HepG2 (cell line): Measurements from ENCODE around the gene ARIH1. TPM values are rescaled to one million over a fixed set of nuclear protein-coding genes. Genes with fewer than 3 reads are reported as not detected.

Source experiments
- AHDC1 ChIP-seq: sonication (generic); formaldehyde crosslinking; IDR thresholded peaks from 2 replicates; pipeline ENCODE4 v1.5.1; 2020; ENCODE audit warnings: mild to moderate bottlenecking, missing genetic modification reagents, borderline replicate concordance
- DMAP1 ChIP-seq: IDR thresholded peaks from 2 replicates; pipeline ENCODE4 v1.6.1; 2016
- FOSL1 ChIP-seq: sonication (generic); formaldehyde crosslinking; IDR thresholded peaks from 2 replicates; pipeline ENCODE4 v1.9.0; 2021; ENCODE audit warnings: missing genetic modification reagents, borderline replicate concordance
- FOXO4 ChIP-seq: sonication (generic); formaldehyde crosslinking; conservative IDR thresholded peaks from 2 replicates; pipeline ENCODE4 v1.8.1; 2023; ENCODE audit warnings: missing genetic modification reagents
- HMGA1 ChIP-seq: sonication (generic); formaldehyde crosslinking; conservative IDR thresholded peaks from 2 replicates; pipeline ENCODE4 v1.4.0; 2020; ENCODE audit warnings: missing genetic modification reagents
- HNF1B ChIP-seq: sonication (generic); formaldehyde crosslinking; IDR thresholded peaks from 2 replicates; pipeline ENCODE4 v1.5.1; 2020; ENCODE audit warnings: mild to moderate bottlenecking, moderate library complexity, missing genetic modification reagents
- HOXD1 ChIP-seq: sonication (generic); formaldehyde crosslinking; IDR thresholded peaks from 2 replicates; pipeline ENCODE4 v1.5.0; 2020; ENCODE audit warnings: missing genetic modification reagents
- MIXL1 ChIP-seq: IDR thresholded peaks from 2 replicates; pipeline ENCODE4 v1.6.1; 2016
- MLXIP ChIP-seq: sonication (generic); formaldehyde crosslinking; IDR thresholded peaks from 2 replicates; pipeline ENCODE4 v1.9.0; 2021; ENCODE audit warnings: missing genetic modification reagents, borderline replicate concordance
- PRDM10 ChIP-seq: sonication (generic); formaldehyde crosslinking; IDR thresholded peaks from 2 replicates; pipeline ENCODE4 v1.4.0; 2020; ENCODE audit warnings: low read depth, missing genetic modification reagents
- ZMYM4 ChIP-seq: sonication (generic); formaldehyde crosslinking; IDR thresholded peaks from 2 replicates; pipeline ENCODE4 v1.8.1; 2023; ENCODE audit warnings: mild to moderate bottlenecking, missing genetic modification reagents
- ZNF451 ChIP-seq: sonication (generic); formaldehyde crosslinking; IDR thresholded peaks from 2 replicates; pipeline ENCODE4 v1.5.0; 2020; ENCODE audit warnings: mild to moderate bottlenecking, missing genetic modification reagents
- ZNF552 ChIP-seq: sonication (generic); formaldehyde crosslinking; IDR thresholded peaks from 2 replicates; pipeline ENCODE4 v1.9.0; 2022; ENCODE audit warnings: missing genetic modification reagents, mild to moderate bottlenecking, borderline replicate concordance
- polyA plus RNA-seq, 8 experiments: library from polyadenylated mRNA; depleted of rRNA in 3 of 8; stranded (reverse) in 7 of 8; unstranded in 1 of 8; fragments of >200 nt; fragmentation: Illumina TruSeq in 4 of 8; extraction: Trizol in 4 of 8; gene quantifications; 2 replicates each; pipeline versions ENCODE4 v1.2.1 to v1.2.3, GENCODE V29; 2011 to 2016; ENCODE audit warnings: low read depth in 4 of 8, missing spikeins in 1 of 8, mixed read lengths in 1 of 8; ENCODE audit not compliant: insufficient read depth in 1 of 8
- total RNA-seq, 5 experiments: library from RNA; depleted of rRNA; stranded (reverse); fragments of >200 nt; fragmentation: Illumina TruSeq; extraction: Trizol; gene quantifications; 2 replicates each; pipeline ENCODE4 v1.2.3, GENCODE V29; 2016; ENCODE audit warnings: low read depth in 1 of 5

ARIH1 gene
- total and polyA plus RNA-seq, 2 of the 13 experiments (the other 11 are each of a cell fraction or from before 2014, with no cell fraction given), result 38.8 to 59.8 TPM

GRCh38 chr15:72474912-72475628 is 940 bp downstream of the ARIH1 start (continued):
- TF ChIP-seq PRDM10, result no peak
- peak; percentile 61; the same call in 1 of the 2 replicates for TF ChIP-seq ZNF451 (CRISPR knock-in tag)
- TF ChIP-seq HMGA1 (CRISPR knock-in tag), result no peak
- TF ChIP-seq FOXO4 (CRISPR knock-in tag), result no peak
- peak; percentile 25; the same call in 1 of the 2 replicates for TF ChIP-seq ZMYM4 (CRISPR knock-in tag)
- no peak for TF ChIP-seq MLXIP (CRISPR knock-in tag)
- 0 out of 2 replicates have a peak, but pooled peaks have one; percentile 30 for TF ChIP-seq HOXD1
- TF ChIP-seq AHDC1 (CRISPR knock-in tag), result no peak
- TF ChIP-seq ZNF552 (CRISPR knock-in tag), result no peak
- peak; percentile 43; the same call in 1 of the 2 replicates for TF ChIP-seq DMAP1 (CRISPR knock-in tag)
- TF ChIP-seq HNF1B, result 0 out of 2 replicates have a peak, but pooled peaks have one; percentile 15
- TF ChIP-seq FOSL1, result no peak
- TF ChIP-seq MIXL1 (CRISPR knock-in tag), result no peak
